DND-41 (cell line): Measurements from ENCODE around the gene LINGO1.

Experiments
- CTCF ChIP-seq: IDR thresholded peaks from 2 replicates; pipeline ENCODE4 v1.5.1; 2012; ENCODE audit warnings: borderline replicate concordance, low read length, moderate library complexity, mild to moderate bottlenecking; ENCODE audit not compliant: poor library complexity, severe bottlenecking; ENCODE audit errors: extremely low read depth
- EZH2 ChIP-seq: IDR thresholded peaks from 3 replicates; pipeline ENCODE4 v1.6.1; 2012; ENCODE audit warnings: borderline replicate concordance, low read depth, mild to moderate bottlenecking, moderate library complexity, low read length, inconsistent platforms; ENCODE audit not compliant: severe bottlenecking

GRCh38 chr15:77575203-77575934, 57.3 kb downstream of the LINGO1 start:
- TF ChIP-seq CTCF (no peak), EZH2 (no peak)
